Measurements from ENCODE around the gene CNGA4. TPM values are rescaled to one million over a fixed set of nuclear protein-coding genes. Genes with fewer than 3 reads are reported as not detected.

Gene CNGA4
- polyA plus RNA-seq, 2 of the 4 experiments (the other 2 are of a cell fraction) = 0.10 to 0.12 TPM

GRCh38 chr11:6217722-6218121, 21.2 kb upstream of the CNGA4 start:
- Histone ChIP-seq H3K4me3 (no peak overlapping the region), H3K4me2 (no peak overlapping the region), H3K4me1 (peaks cover 7% of the 10 kb centered on the region; the same call in 2 of the 3 replicates), H3K9me3 (no peaks in the 10 kb centered on the region), H3K27ac (no peak overlapping the region)
- no peak for TF ChIP-seq FOSL2 (IDR thresholded peaks at IDR 0.05)
- no peak for TF ChIP-seq FOSL2 (CRISPR knock-in tag; IDR thresholded peaks at IDR 0.05)
- no peak for TF ChIP-seq EP300 (IDR thresholded peaks at IDR 0.05)
- no peak for TF ChIP-seq HMGXB4 (CRISPR knock-in tag; IDR thresholded peaks at IDR 0.05; ENCODE audit: borderline replicate concordance)
- TF ChIP-seq GATA3 (IDR thresholded peaks at IDR 0.05; ENCODE audit: borderline replicate concordance) = no peak
- TF ChIP-seq BHLHE40 (IDR thresholded peaks at IDR 0.05; ENCODE audit: low read depth, low read length) = no peak
- no peak for TF ChIP-seq RNF2 (IDR thresholded peaks at IDR 0.05; ENCODE audit: borderline replicate concordance, low read depth)
- no peak for TF ChIP-seq SMC3 (IDR thresholded peaks at IDR 0.05)
- no peak for TF ChIP-seq HOXB5 (CRISPR knock-in tag; IDR thresholded peaks at IDR 0.05)
- no peak for TF ChIP-seq HOXA7 (CRISPR knock-in tag; IDR thresholded peaks at IDR 0.05)
- TF ChIP-seq HEYL (CRISPR knock-in tag; IDR thresholded peaks at IDR 0.05) = no peak
- TF ChIP-seq CHD2 (IDR thresholded peaks at IDR 0.05; ENCODE audit: low read length, partially characterized antibody) = no peak
- FAIRE-seq (no peak), DNase-seq (ENCODE audit: low read depth in 1 of 2, low spot score in 1 of 2) (no peak), ATAC-seq (no peak)
- ChIA-PET POLR2A (no interaction called here), CTCF (interaction anchor here (1.0 to 2.4 kb wide), 3 partner anchors 14 to 145 kb away, joined by 4 to 6 read pairs (median 5); no protein-coding TSS in a partner anchor)
- WGBS (ENCODE audit: missing lambda C conversion rate) = 88% methylated on average over 10 of the region's 19 CpGs

- peak; percentile 73 to 75; a peak in 5 of 6 replicates for ATAC-seq
- DNase-seq (ENCODE audit: low read depth in 1 of 2, low spot score in 1 of 2) = peak in 1 of 2 experiments; percentile 25
- H3K27ac ChIP-seq = no peak overlapping the region
- TF ChIP-seq CTCF (IDR thresholded peaks at IDR 0.05) (no peak), KDM1A (IDR thresholded peaks at IDR 0.05; ENCODE audit: low read depth) (no peak), ZFP36 (IDR thresholded peaks at IDR 0.05; ENCODE audit: borderline replicate concordance, partially characterized antibody) (no peak), SMC3 (IDR thresholded peaks at IDR 0.05) (no peak), JUN (IDR thresholded peaks at IDR 0.05) (no peak), GATA3 (IDR thresholded peaks at IDR 0.05; ENCODE audit: borderline replicate concordance) (no peak), RNF2 (IDR thresholded peaks at IDR 0.05; ENCODE audit: borderline replicate concordance, low read depth) (no peak), KDM5A (IDR thresholded peaks at IDR 0.05) (no peak), RAD21 (conservative IDR thresholded peaks at IDR 0.05 in 1 of 2, IDR thresholded peaks at IDR 0.05 in 1 of 2) (no peak), ATOH8 (CRISPR knock-in tag; IDR thresholded peaks at IDR 0.05; ENCODE audit: low read depth) (no peak), POLR2AphosphoS2 (conservative IDR thresholded peaks at IDR 0.05; ENCODE audit: low read length) (no peak)
- H3K9me3 ChIP-seq = no peaks in the 10 kb centered on the region
- CTCF ChIA-PET = interaction anchor here (1.3 to 2.4 kb wide), 3 partner anchors 32 to 144 kb away, joined by 3 to 6 read pairs (median 4); no protein-coding TSS in a partner anchor
- no peak overlapping the region for H3K4me3 ChIP-seq
- 22% methylated on average over 2 of the region's 2 CpGs for WGBS (ENCODE audit: missing lambda C conversion rate)
- peaks cover 7% of the 10 kb centered on the region; the same call in 2 of the 3 replicates for H3K4me1 ChIP-seq
- POLR2A ChIA-PET = interaction anchor here (1.2 kb wide), 1 partner anchor 16 kb away, joined by 3 read pairs; no protein-coding TSS in a partner anchor
- FAIRE-seq = no peak
- peak overlapping the region; percentile 28; the same call in 1 of the 3 replicates for H3K4me2 ChIP-seq
These were observed 19.5 kb upstream of the CNGA4 start for GRCh38 chr11:6219359-6219758.

All from A549 (cell line).